Epidermal melanocyte (primary cell): ENCODE measurements around the gene ARPC2.

Experiments
- DNase-seq: peaks from one replicate; pipeline ENCODE4 v3.0.0; 2011; ENCODE audit warnings: low spot score; ENCODE audit not compliant: insufficient read length

The ARPC2 gene

GRCh38 chr2:218289639-218290315 lies 72.8 kb downstream of the ARPC2 start:
- DNase-seq = peak; percentile 62

GRCh38 chr2:218290316-218291261 lies 73.6 kb downstream of the ARPC2 start:
- no peak for DNase-seq

GRCh38 chr2:218291318-218292047 lies 74.5 kb downstream of the ARPC2 start:
- DNase-seq = no peak

GRCh38 chr2:218292048-218293014 lies 75.3 kb downstream of the ARPC2 start, which contains the start of gene TMBIM1:
Gene TMBIM1 (minus strand): TSS chr2:218292503. CDS start chr2:218282141, 10,362 bp downstream.
- peak; percentile 90 for DNase-seq

- DNase-seq = no peak
Measured at GRCh38 chr2:218293715-218294429, 76.9 kb downstream of the ARPC2 start.

- no peak for DNase-seq
Measured at GRCh38 chr2:218294430-218295022, 77.5 kb downstream of the ARPC2 start.

- DNase-seq = no peak
Measured at GRCh38 chr2:218295029-218295428, 78.0 kb downstream of the ARPC2 start.

- DNase-seq = no peak
Measured at GRCh38 chr2:218296200-218296599, 79.2 kb downstream of the ARPC2 start.

GRCh38 chr2:218296847-218297246 lies 79.9 kb downstream of the ARPC2 start:
- no peak for DNase-seq

- DNase-seq = peak; percentile 34
Measured at GRCh38 chr2:218298314-218298875, 81.4 kb downstream of the ARPC2 start.

- no peak for DNase-seq
Measured at GRCh38 chr2:218300141-218300540, 83.2 kb downstream of the ARPC2 start.

GRCh38 chr2:218301176-218301819 lies 84.3 kb downstream of the ARPC2 start:
- no peak for DNase-seq
